ENCODE data around the gene VDAC1.
A peak's percentile ranks its signal among the peaks of the same experiment; 100 is the strongest.

The VDAC1 gene

GRCh38 chr5:133926489-133927299 lies 78.1 kb downstream of the VDAC1 start:
- TF ChIP-seq CTCF (conservative IDR thresholded peaks at IDR 0.05): no peak
- H3K27ac ChIP-seq: peak overlapping the region; percentile 69

- peak overlapping the region; percentile 69 for H3K27ac ChIP-seq
- no peak for TF ChIP-seq CTCF (conservative IDR thresholded peaks at IDR 0.05)
These were observed 78.8 kb downstream of the VDAC1 start for GRCh38 chr5:133925866-133926488.

- TF ChIP-seq CTCF (conservative IDR thresholded peaks at IDR 0.05): no peak
- no peak overlapping the region for H3K27ac ChIP-seq
These were observed 79.5 kb downstream of the VDAC1 start for GRCh38 chr5:133925269-133925668.

GRCh38 chr5:133924221-133924920 lies 80.4 kb downstream of the VDAC1 start:
- no peak overlapping the region for H3K27ac ChIP-seq
- no peak for TF ChIP-seq CTCF (conservative IDR thresholded peaks at IDR 0.05)

- H3K27ac ChIP-seq: no peak overlapping the region
- TF ChIP-seq CTCF (conservative IDR thresholded peaks at IDR 0.05): no peak
These were observed 82.8 kb downstream of the VDAC1 start for GRCh38 chr5:133921979-133922378.

Data from VCaP (cell line).